Measurements from ENCODE around the gene ANKFN1.

DNA sequence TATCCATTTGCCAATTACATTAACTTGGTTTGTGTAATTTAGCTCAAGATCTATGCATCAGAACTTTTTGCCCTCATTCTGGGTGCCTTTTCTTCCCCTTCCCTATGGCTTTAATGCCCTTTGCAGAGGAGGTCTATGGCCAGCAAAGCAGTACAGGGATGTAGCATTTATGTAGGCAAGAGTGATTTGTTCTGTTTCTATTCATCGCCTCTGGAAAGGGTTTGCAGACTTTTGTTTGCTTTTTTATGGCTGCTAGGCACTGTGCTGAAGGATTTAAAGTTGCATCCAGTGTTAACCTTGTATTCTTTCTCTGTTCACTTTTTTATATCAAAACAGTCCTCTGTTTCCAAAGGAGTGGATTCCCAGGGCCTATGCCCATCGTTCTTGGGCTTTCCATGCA lies 78.0 kb downstream of the ANKFN1 start:
- TF ChIP-seq, protein P1, sequence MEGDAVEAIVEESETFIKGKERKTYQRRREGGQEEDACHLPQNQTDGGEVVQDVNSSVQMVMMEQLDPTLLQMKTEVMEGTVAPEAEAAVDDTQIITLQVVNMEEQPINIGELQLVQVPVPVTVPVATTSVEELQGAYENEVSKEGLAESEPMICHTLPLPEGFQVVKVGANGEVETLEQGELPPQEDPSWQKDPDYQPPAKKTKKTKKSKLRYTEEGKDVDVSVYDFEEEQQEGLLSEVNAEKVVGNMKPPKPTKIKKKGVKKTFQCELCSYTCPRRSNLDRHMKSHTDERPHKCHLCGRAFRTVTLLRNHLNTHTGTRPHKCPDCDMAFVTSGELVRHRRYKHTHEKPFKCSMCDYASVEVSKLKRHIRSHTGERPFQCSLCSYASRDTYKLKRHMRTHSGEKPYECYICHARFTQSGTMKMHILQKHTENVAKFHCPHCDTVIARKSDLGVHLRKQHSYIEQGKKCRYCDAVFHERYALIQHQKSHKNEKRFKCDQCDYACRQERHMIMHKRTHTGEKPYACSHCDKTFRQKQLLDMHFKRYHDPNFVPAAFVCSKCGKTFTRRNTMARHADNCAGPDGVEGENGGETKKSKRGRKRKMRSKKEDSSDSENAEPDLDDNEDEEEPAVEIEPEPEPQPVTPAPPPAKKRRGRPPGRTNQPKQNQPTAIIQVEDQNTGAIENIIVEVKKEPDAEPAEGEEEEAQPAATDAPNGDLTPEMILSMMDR (IDR thresholded peaks at IDR 0.05 in 4 of 5, conservative IDR thresholded peaks at IDR 0.05 in 1 of 5) = no peak
- no peak for TF ChIP-seq POLR2A (IDR thresholded peaks at IDR 0.05)
